ENCODE data around the gene TRAPPC3. TPM values are rescaled to one million over a fixed set of nuclear protein-coding genes. Genes with fewer than 3 reads are reported as not detected.

TRAPPC3 gene
- total RNA-seq, 1 donor from 2014 or later: 68.9 TPM

DNA sequence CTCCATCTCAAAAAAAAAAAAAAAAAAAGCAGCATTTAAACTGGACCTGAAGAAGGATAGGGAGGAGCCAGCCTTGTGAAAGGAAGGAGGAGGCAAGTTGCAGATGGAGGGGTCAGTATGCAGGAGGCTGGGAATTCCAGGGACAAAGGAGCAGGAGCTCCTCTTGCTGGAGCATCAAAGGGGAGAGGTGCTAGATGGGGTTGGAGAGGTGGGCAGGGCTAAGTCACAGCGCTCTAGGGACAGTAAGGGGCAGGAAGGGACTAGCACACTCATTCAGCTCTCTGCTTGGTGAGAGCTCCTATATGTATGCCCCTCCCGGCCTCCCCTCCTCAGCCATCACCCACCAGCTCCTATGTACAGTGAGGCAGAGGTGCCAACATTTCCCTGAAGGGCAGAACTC, 33.4 kb upstream of the TRAPPC3 start:
- Mint-ChIP-seq H3K4me1 (ENCODE audit: unreplicated experiment) (peaks cover 9% of the 10 kb centered on the region), H3K36me3 (ENCODE audit: unreplicated experiment) (peaks cover 18% of the 10 kb centered on the region), H3K9me3 (ENCODE audit: unreplicated experiment) (no peaks in the 10 kb centered on the region), H3K27me3 (ENCODE audit: unreplicated experiment) (no peaks in the 10 kb centered on the region), H3K4me3 (ENCODE audit: unreplicated experiment) (no peak overlapping the region), H3K27ac (ENCODE audit: unreplicated experiment) (peak overlapping the region; percentile 59)
- no peak for DNase-seq (ENCODE audit: extremely low spot score, unreplicated experiment)
- TF ChIP-seq, protein P1, sequence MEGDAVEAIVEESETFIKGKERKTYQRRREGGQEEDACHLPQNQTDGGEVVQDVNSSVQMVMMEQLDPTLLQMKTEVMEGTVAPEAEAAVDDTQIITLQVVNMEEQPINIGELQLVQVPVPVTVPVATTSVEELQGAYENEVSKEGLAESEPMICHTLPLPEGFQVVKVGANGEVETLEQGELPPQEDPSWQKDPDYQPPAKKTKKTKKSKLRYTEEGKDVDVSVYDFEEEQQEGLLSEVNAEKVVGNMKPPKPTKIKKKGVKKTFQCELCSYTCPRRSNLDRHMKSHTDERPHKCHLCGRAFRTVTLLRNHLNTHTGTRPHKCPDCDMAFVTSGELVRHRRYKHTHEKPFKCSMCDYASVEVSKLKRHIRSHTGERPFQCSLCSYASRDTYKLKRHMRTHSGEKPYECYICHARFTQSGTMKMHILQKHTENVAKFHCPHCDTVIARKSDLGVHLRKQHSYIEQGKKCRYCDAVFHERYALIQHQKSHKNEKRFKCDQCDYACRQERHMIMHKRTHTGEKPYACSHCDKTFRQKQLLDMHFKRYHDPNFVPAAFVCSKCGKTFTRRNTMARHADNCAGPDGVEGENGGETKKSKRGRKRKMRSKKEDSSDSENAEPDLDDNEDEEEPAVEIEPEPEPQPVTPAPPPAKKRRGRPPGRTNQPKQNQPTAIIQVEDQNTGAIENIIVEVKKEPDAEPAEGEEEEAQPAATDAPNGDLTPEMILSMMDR (IDR thresholded peaks at IDR 0.05): no peak

DNA sequence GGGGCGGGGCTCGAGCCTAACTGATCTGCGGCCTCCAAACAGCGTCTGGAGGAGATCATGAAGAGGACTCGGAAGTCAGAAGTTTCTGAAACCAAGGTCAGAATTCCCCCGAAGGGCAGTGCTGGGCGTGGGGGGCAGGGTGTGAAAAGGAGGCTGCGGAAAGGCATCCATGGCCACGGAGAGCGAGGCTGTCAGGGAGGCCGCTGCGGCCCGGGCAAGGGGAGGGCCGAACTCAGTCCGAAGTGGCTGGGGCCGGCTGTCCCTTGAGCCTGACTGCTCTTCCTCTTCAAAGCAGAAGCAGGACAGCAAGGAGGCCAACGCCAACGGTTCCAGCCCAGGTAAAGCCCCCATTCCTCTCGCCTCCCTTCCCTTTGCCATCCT, 29.9 kb upstream of the TRAPPC3 start:
- H3K4me3 Mint-ChIP-seq (ENCODE audit: unreplicated experiment): no peak overlapping the region
- TF ChIP-seq, protein P1 (IDR thresholded peaks at IDR 0.05): no peak
- H3K4me1 Mint-ChIP-seq (ENCODE audit: unreplicated experiment): peaks cover 3% of the 10 kb centered on the region
- no peak overlapping the region for H3K27ac Mint-ChIP-seq (ENCODE audit: unreplicated experiment)
- DNase-seq (ENCODE audit: extremely low spot score, unreplicated experiment): no peak
- no peaks in the 10 kb centered on the region for H3K27me3 Mint-ChIP-seq (ENCODE audit: unreplicated experiment)
- no peaks in the 10 kb centered on the region for H3K9me3 Mint-ChIP-seq (ENCODE audit: unreplicated experiment)
- H3K36me3 Mint-ChIP-seq (ENCODE audit: unreplicated experiment): peaks cover 23% of the 10 kb centered on the region

DNA sequence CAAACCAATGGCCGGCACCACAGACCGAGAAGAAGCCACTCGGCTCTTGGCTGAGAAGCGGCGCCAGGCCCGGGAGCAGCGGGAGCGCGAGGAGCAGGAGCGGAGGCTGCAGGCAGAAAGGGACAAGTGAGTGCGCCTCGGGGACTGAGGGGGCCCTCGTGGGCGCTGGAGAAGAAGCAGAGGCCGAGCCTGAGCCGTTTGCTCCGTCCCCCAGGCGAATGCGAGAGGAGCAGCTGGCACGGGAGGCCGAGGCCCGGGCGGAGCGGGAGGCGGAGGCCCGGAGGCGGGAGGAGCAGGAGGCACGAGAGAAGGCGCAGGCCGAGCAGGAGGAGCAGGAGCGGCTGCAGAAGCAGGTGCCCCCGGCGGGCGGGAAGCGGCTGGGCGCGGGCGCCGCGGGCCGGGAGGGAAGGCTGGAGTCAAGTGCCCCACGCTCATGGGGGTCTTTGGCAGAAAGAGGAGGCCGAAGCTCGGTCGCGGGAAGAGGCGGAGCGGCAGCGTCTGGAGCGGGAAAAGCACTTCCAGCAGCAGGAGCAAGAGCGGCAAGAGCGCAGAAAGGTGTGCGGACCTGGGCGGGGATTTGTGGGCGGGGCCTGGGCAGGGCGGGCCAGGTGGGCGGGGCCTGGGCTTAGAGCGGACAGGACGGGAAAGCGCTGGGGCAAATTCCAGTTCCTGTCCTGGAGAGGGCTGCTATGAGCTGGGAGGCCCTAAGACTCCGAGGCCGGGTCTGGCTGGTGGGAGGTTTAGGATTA, 29.4 kb upstream of the TRAPPC3 start:
- Mint-ChIP-seq H3K4me1 (ENCODE audit: unreplicated experiment) (peaks cover 3% of the 10 kb centered on the region), H3K27ac (ENCODE audit: unreplicated experiment) (no peak overlapping the region), H3K36me3 (ENCODE audit: unreplicated experiment) (peaks cover 28% of the 10 kb centered on the region), H3K9me3 (ENCODE audit: unreplicated experiment) (no peaks in the 10 kb centered on the region), H3K27me3 (ENCODE audit: unreplicated experiment) (no peaks in the 10 kb centered on the region), H3K4me3 (ENCODE audit: unreplicated experiment) (no peak overlapping the region)
- DNase-seq (ENCODE audit: extremely low spot score, unreplicated experiment): no peak
- TF ChIP-seq, protein P1 (IDR thresholded peaks at IDR 0.05): no peak

DNA sequence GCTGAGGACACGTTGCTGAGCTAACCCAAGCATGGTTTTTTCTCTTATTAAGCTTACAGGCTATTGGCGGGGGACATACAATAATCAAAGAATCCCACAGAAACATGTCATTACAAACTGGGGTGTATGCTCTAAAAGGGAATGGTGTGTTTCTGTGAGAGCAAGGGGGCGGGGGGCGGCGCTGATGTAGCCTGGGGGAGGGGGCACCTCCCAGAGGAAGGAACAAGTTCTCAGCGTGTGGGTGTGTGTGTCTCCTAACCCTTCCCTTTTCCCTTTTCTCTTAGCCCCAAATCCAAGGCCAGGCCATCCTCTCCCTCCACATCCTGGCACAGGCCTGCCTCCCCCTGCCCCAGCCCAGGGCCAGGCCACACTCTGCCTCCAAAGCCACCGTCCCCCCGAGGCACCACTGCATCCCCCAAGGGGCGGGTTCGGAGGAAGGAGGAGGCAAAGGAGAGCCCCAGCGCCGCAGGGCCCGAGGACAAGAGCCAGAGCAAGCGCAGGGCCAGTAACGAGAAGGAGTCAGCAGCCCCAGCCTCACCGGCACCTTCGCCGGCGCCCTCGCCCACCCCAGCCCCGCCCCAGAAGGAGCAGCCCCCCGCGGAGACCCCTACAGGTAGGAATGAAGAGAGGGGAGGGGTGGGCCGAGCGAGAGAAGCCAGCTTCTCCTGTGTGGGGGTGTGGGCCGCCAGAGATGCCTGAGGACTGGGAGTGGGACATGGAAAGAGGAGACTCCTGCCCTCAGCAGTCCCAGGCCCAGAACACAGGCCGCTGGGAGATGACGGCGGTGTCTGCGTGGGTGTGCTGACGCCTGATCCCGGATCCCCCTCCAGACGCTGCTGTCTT, 28.5 kb upstream of the TRAPPC3 start:
- Mint-ChIP-seq H3K4me3 (ENCODE audit: unreplicated experiment) (no peak overlapping the region), H3K27ac (ENCODE audit: unreplicated experiment) (no peak overlapping the region), H3K4me1 (ENCODE audit: unreplicated experiment) (no peaks in the 10 kb centered on the region), H3K27me3 (ENCODE audit: unreplicated experiment) (no peaks in the 10 kb centered on the region), H3K9me3 (ENCODE audit: unreplicated experiment) (no peaks in the 10 kb centered on the region), H3K36me3 (ENCODE audit: unreplicated experiment) (peaks cover 31% of the 10 kb centered on the region)
- no peak for DNase-seq (ENCODE audit: extremely low spot score, unreplicated experiment)
- TF ChIP-seq, protein P1 (IDR thresholded peaks at IDR 0.05): no peak
